OCI-LY7 (cell line): ENCODE data around the gene CHMP1A.

ENCODE experiments used
- CTCF ChIP-seq: fragments of 200-600 bp; sonication (generic); conservative IDR thresholded peaks from 2 replicates; pipeline ENCODE4 v1.5.1; 2014; ENCODE audit warnings: mild to moderate bottlenecking, antibody characterized with exemption, low read length, moderate library complexity, mixed read lengths
- EZH2phosphoT487 ChIP-seq: fragments of 200-600 bp; sonication (generic); IDR thresholded peaks from 2 replicates; pipeline ENCODE4 v1.6.1; 2018; ENCODE audit warnings: low read depth, borderline replicate concordance, mild to moderate bottlenecking, mixed run types, antibody characterized with exemption, low read length, moderate library complexity, mixed read lengths

- TF ChIP-seq CTCF (no peak), EZH2phosphoT487 (no peak)
Observed at GRCh38 chr16:89670496-89671431, 13.3 kb upstream of the CHMP1A start.
